Retinal pigment epithelial cell (primary cell): ENCODE measurements around the gene ELFN1.

Experiments
- DNase-seq: peaks from one replicate; pipeline ENCODE4 v3.0.0-alpha.2; 2010; ENCODE audit warnings: low read depth
- H3K4me3 ChIP-seq: 2 replicates; pipeline ENCODE4 v1.5.1; 2011; ENCODE audit warnings: mild to moderate bottlenecking, low read length, control low read depth, moderate library complexity
- CTCF ChIP-seq: conservative IDR thresholded peaks from 2 replicates; pipeline ENCODE4 v1.5.1; 2011; ENCODE audit warnings: low read depth, low read length, control low read depth, inconsistent platforms

The ELFN1 gene

GRCh38 chr7:1669954-1670893 is at the start of gene ELFN1:
TSS of gene ELFN1 (plus strand) at chr7:1670277. CDS start at chr7:1744597, 74,320 bp downstream.
- no peak for TF ChIP-seq CTCF
- DNase-seq: no peak

GRCh38 chr7:1620835-1621234 is 49.2 kb upstream of the ELFN1 start:
- no peak for TF ChIP-seq CTCF
- no peak for DNase-seq
- no peak overlapping the region for H3K4me3 ChIP-seq

More at GRCh38 chr7:1669954-1670893, at the start of gene ELFN1:
- H3K4me3 ChIP-seq: no peak within 1 kb of the TSS

- no peak for TF ChIP-seq CTCF
- no peak for DNase-seq
- H3K4me3 ChIP-seq: no peak overlapping the region
Measured at GRCh38 chr7:1621718-1622117, 48.4 kb upstream of the ELFN1 start.

GRCh38 chr7:1622441-1622840 is 47.6 kb upstream of the ELFN1 start:
- H3K4me3 ChIP-seq: no peak overlapping the region
- no peak for DNase-seq
- no peak for TF ChIP-seq CTCF

- DNase-seq: no peak
- H3K4me3 ChIP-seq: no peak overlapping the region
- no peak for TF ChIP-seq CTCF
Measured at GRCh38 chr7:1623810-1624209, 46.3 kb upstream of the ELFN1 start.

GRCh38 chr7:1624999-1625927 is 44.8 kb upstream of the ELFN1 start:
- DNase-seq: no peak
- no peak overlapping the region for H3K4me3 ChIP-seq
- no peak for TF ChIP-seq CTCF
